Activated CD8-positive, alpha-beta T cell treated with anti-CD3 and anti-CD28 coated beads, Interleukin-2, amount 10 ng/mL, durations not matched to agents 7 days and 5 days (primary cell): ENCODE measurements around the gene CD84. TPM values are rescaled to one million over a fixed set of nuclear protein-coding genes. Genes with fewer than 3 reads are reported as not detected.
A peak's percentile ranks its signal among the peaks of the same experiment; 100 is the strongest.
"Not testable (repeated sequence)": the region's sequence is repeated elsewhere in the genome, so short reads cannot be mapped to it uniquely, and the experiment has no call there.

ENCODE experiments used
- ATAC-seq: fragments of 150-1000 bp; cut with Tn5 transposase; one replicate; pipeline ENCODE4 v1.10.0; 2021; ENCODE audit warnings: moderate library complexity
- CTCF ChIA-PET: fragments of 350-600 bp; sonication (Branson Sonifier 250); formaldehyde crosslinking; loops from one replicate; lab custom pipeline; 2021; ENCODE audit warnings: antibody characterized with exemption; lab: Charles Lee
- POLR2A ChIA-PET: fragments of 350-600 bp; sonication (Branson Sonifier 250); formaldehyde crosslinking; loops from one replicate; lab custom pipeline; 2021; ENCODE audit warnings: antibody characterized with exemption; lab: Charles Lee
- DNase-seq: peaks from one replicate; pipeline ENCODE4 v3.0.0-alpha.2; 2020
- H3K27ac Mint-ChIP-seq: one replicate; pipeline ENCODE4 v1.8.0; 2021; ENCODE audit warnings: mild to moderate bottlenecking, mixed read lengths
- H3K27me3 Mint-ChIP-seq: one replicate; pipeline ENCODE4 v1.8.0; 2021; ENCODE audit warnings: low read depth, mixed read lengths
- H3K36me3 Mint-ChIP-seq: one replicate; pipeline ENCODE4 v1.8.0; 2021; ENCODE audit warnings: low read depth, mixed read lengths
- H3K4me1 Mint-ChIP-seq: one replicate; pipeline ENCODE4 v1.8.0; 2021; ENCODE audit warnings: low read depth, mixed read lengths
- H3K4me3 Mint-ChIP-seq: one replicate; pipeline ENCODE4 v1.8.0; 2021; ENCODE audit warnings: mild to moderate bottlenecking, mixed read lengths
- H3K9me3 Mint-ChIP-seq: one replicate; pipeline ENCODE4 v1.8.0; 2022; ENCODE audit warnings: mixed read lengths; ENCODE audit not compliant: insufficient read depth
- total RNA-seq, 2 experiments: library from RNA; stranded (reverse); gene quantifications; one replicate each; pipeline ENCODE4 v1.2.3, GENCODE V29; 2021

Gene CD84
- total RNA-seq, 2 experiments from 2014 or later, result 14.0 to 15.4 TPM

- peak overlapping the region; percentile 51 for H3K4me3 Mint-ChIP-seq
- peak; percentile 17 for ATAC-seq
- CTCF ChIA-PET, result interaction anchor here (1.2 to 5.1 kb wide), 10 partner anchors 9 to 46 kb away, joined by 3 to 39 read pairs (median 8); partner anchors contain the start of genes CD84 and SLAMF6
- H3K4me1 Mint-ChIP-seq, result peaks cover 53% of the 10 kb centered on the region
- POLR2A ChIA-PET, result interaction anchor here (2.3 kb wide), 1 partner anchor 18 kb away, joined by 9 read pairs; the partner anchor contains the start of gene CD84
- peak overlapping the region; percentile 67 for H3K27ac Mint-ChIP-seq
- peaks cover 64% of the 10 kb centered on the region for H3K36me3 Mint-ChIP-seq
- H3K9me3 Mint-ChIP-seq, result peaks cover 19% of the 10 kb centered on the region
- no peak for DNase-seq
- H3K27me3 Mint-ChIP-seq, result no peaks in the 10 kb centered on the region
Observed at GRCh38 chr1:160560045-160560705, 19.1 kb downstream of the CD84 start.

- H3K27ac Mint-ChIP-seq, result peak overlapping the region; percentile 66
- H3K27me3 Mint-ChIP-seq, DNase-seq, ATAC-seq: not testable (repeated sequence)
- peaks cover 47% of the 10 kb centered on the region for H3K4me1 Mint-ChIP-seq
- H3K36me3 Mint-ChIP-seq, result peaks cover 59% of the 10 kb centered on the region
- CTCF ChIA-PET, result interaction anchor here (0.8 to 5.1 kb wide), 13 partner anchors 8 to 131 kb away, joined by 3 to 39 read pairs (median 5); partner anchors contain the start of genes CD84 and SLAMF6
- peak overlapping the region; percentile 51 for H3K4me3 Mint-ChIP-seq
- H3K9me3 Mint-ChIP-seq, result peaks cover 19% of the 10 kb centered on the region
- POLR2A ChIA-PET, result interaction anchor here (2.3 kb wide), 1 partner anchor 19 kb away, joined by 9 read pairs; the partner anchor contains the start of gene CD84
Observed at GRCh38 chr1:160559437-160559836, 19.9 kb downstream of the CD84 start.

GRCh38 chr1:160558660-160559380 lies 20.5 kb downstream of the CD84 start:
- POLR2A ChIA-PET, result interaction anchor here (0.7 to 2.3 kb wide), 2 partner anchors 20 to 125 kb away, joined by 3 to 9 read pairs; partner anchors contain the start of gene CD84
- ATAC-seq (peak; percentile 27), DNase-seq (no peak)
- H3K9me3 Mint-ChIP-seq, result peaks cover 19% of the 10 kb centered on the region
- H3K27ac Mint-ChIP-seq, result peak overlapping the region; percentile 53
- no peaks in the 10 kb centered on the region for H3K27me3 Mint-ChIP-seq
- H3K4me3 Mint-ChIP-seq, result peak overlapping the region; percentile 51
- CTCF ChIA-PET, result interaction anchor here (0.8 to 13.7 kb wide), 11 partner anchors 8 to 130 kb away, joined by 3 to 185 read pairs (median 8); partner anchors contain the start of gene CD84
- H3K4me1 Mint-ChIP-seq, result peaks cover 42% of the 10 kb centered on the region
- H3K36me3 Mint-ChIP-seq, result peaks cover 54% of the 10 kb centered on the region

- no peaks in the 10 kb centered on the region for H3K9me3 Mint-ChIP-seq
- ATAC-seq, result no peak
- no peak for DNase-seq
- H3K4me1 Mint-ChIP-seq, result peaks cover 7% of the 10 kb centered on the region
- ChIA-PET CTCF (interaction anchor here (1.6 to 13.7 kb wide), 4 partner anchors 10 to 125 kb away, joined by 5 to 185 read pairs (median 20); partner anchors contain the start of gene SLAMF6), POLR2A (interaction anchor here (1.2 kb wide), 1 partner anchor 13 kb away, joined by 3 read pairs; no protein-coding TSS in a partner anchor)
- H3K36me3 Mint-ChIP-seq, result peaks cover 30% of the 10 kb centered on the region
- no peak overlapping the region for H3K4me3 Mint-ChIP-seq
- H3K27ac Mint-ChIP-seq, result no peak overlapping the region
- H3K27me3 Mint-ChIP-seq, result no peaks in the 10 kb centered on the region
Observed at GRCh38 chr1:160553778-160554177, 25.5 kb downstream of the CD84 start.

- ChIA-PET POLR2A (interaction anchor here (1.2 kb wide), 1 partner anchor 12 kb away, joined by 3 read pairs; no protein-coding TSS in a partner anchor), CTCF (interaction anchor here (1.2 to 13.7 kb wide), 6 partner anchors 8 to 56 kb away, joined by 3 to 185 read pairs (median 24); partner anchors contain the start of gene CD84)
- H3K4me3 Mint-ChIP-seq, result no peak overlapping the region
- no peaks in the 10 kb centered on the region for H3K4me1 Mint-ChIP-seq
- H3K27ac Mint-ChIP-seq, result no peak overlapping the region
- no peaks in the 10 kb centered on the region for H3K27me3 Mint-ChIP-seq
- peaks cover 27% of the 10 kb centered on the region for H3K36me3 Mint-ChIP-seq
- no peak for DNase-seq
- no peaks in the 10 kb centered on the region for H3K9me3 Mint-ChIP-seq
- ATAC-seq, result no peak
Observed at GRCh38 chr1:160552425-160552824, 26.9 kb downstream of the CD84 start.

GRCh38 chr1:160550572-160551034 lies 28.7 kb downstream of the CD84 start:
- ChIA-PET CTCF (interaction anchor here (0.6 to 13.7 kb wide), 20 partner anchors 8 to 196 kb away, joined by 3 to 185 read pairs (median 4); partner anchors contain the start of genes CD84 and SLAMF6), POLR2A (interaction anchor here (1.0 kb wide), 1 partner anchor 10 kb away, joined by 3 read pairs; no protein-coding TSS in a partner anchor)
- ATAC-seq, result peak; percentile 53
- peak; percentile 57 for DNase-seq
- Mint-ChIP-seq H3K27me3 (no peaks in the 10 kb centered on the region), H3K36me3 (peaks cover 30% of the 10 kb centered on the region), H3K4me1 (no peaks in the 10 kb centered on the region), H3K27ac (no peak overlapping the region), H3K9me3 (no peaks in the 10 kb centered on the region), H3K4me3 (no peak overlapping the region)

- POLR2A ChIA-PET, result interaction anchor here (1.0 kb wide), 1 partner anchor 9 kb away, joined by 3 read pairs; no protein-coding TSS in a partner anchor
- H3K4me3 Mint-ChIP-seq, result no peak overlapping the region
Observed at GRCh38 chr1:160549665-160550006, 29.7 kb downstream of the CD84 start.

GRCh38 chr1:160548960-160549664 lies 30.2 kb downstream of the CD84 start:
- H3K27ac Mint-ChIP-seq, result peak overlapping the region; percentile 1
- POLR2A ChIA-PET, result no interaction called here
- H3K36me3 Mint-ChIP-seq, result peaks cover 36% of the 10 kb centered on the region
- CTCF ChIA-PET, result interaction anchor here (1.9 to 13.7 kb wide), 6 partner anchors 8 to 69 kb away, joined by 8 to 185 read pairs (median 15); partner anchors contain the start of gene CD84
- no peak for ATAC-seq
- H3K4me3 Mint-ChIP-seq, result no peak overlapping the region
- H3K27me3 Mint-ChIP-seq, result no peaks in the 10 kb centered on the region
- peaks cover 13% of the 10 kb centered on the region for H3K4me1 Mint-ChIP-seq
- no peak for DNase-seq
- no peaks in the 10 kb centered on the region for H3K9me3 Mint-ChIP-seq

More at GRCh38 chr1:160549665-160550006, 29.7 kb downstream of the CD84 start:
- DNase-seq (no peak), ATAC-seq (no peak)
- H3K27me3 Mint-ChIP-seq, result no peaks in the 10 kb centered on the region
- no peaks in the 10 kb centered on the region for H3K9me3 Mint-ChIP-seq
- no peak overlapping the region for H3K27ac Mint-ChIP-seq
- H3K4me1 Mint-ChIP-seq, result peaks cover 8% of the 10 kb centered on the region
- CTCF ChIA-PET, result interaction anchor here (1.0 to 13.7 kb wide), 7 partner anchors 9 to 174 kb away, joined by 3 to 185 read pairs (median 11); partner anchors contain the start of gene CD84
- H3K36me3 Mint-ChIP-seq, result peaks cover 36% of the 10 kb centered on the region

- Mint-ChIP-seq H3K4me1 (peaks cover 18% of the 10 kb centered on the region), H3K9me3 (no peaks in the 10 kb centered on the region), H3K36me3 (peaks cover 35% of the 10 kb centered on the region), H3K4me3 (no peak overlapping the region), H3K27me3 (no peaks in the 10 kb centered on the region), H3K27ac (no peak overlapping the region)
- POLR2A ChIA-PET, result no interaction called here
- ATAC-seq, result no peak
- no peak for DNase-seq
- CTCF ChIA-PET, result interaction anchor here (1.2 to 13.7 kb wide), 4 partner anchors 10 to 64 kb away, joined by 4 to 185 read pairs (median 20); partner anchors contain the start of gene CD84
Observed at GRCh38 chr1:160548183-160548582, 31.1 kb downstream of the CD84 start.

GRCh38 chr1:160547422-160547821 lies 31.9 kb downstream of the CD84 start:
- Mint-ChIP-seq H3K27me3 (no peaks in the 10 kb centered on the region), H3K4me3 (no peak overlapping the region), H3K27ac (no peak overlapping the region), H3K9me3 (no peaks in the 10 kb centered on the region), H3K4me1 (peaks cover 18% of the 10 kb centered on the region), H3K36me3 (peaks cover 28% of the 10 kb centered on the region)
- ChIA-PET CTCF (interaction anchor here (1.2 to 13.7 kb wide), 3 partner anchors 11 to 63 kb away, joined by 4 to 185 read pairs (median 8); no protein-coding TSS in a partner anchor), POLR2A (interaction anchor here (0.6 kb wide), 1 partner anchor 32 kb away, joined by 3 read pairs; the partner anchor contains the start of gene CD84)
- ATAC-seq, result no peak
- no peak for DNase-seq
